Left forelimb (tissue), 1 donor: ENCODE results near the gene RIPK1.

ENCODE experiments used
- DNase-seq: peaks from one replicate; pipeline ENCODE4 v3.0.0-alpha.2; 2018; ENCODE audit warnings: low spot score

Gene RIPK1

DNA sequence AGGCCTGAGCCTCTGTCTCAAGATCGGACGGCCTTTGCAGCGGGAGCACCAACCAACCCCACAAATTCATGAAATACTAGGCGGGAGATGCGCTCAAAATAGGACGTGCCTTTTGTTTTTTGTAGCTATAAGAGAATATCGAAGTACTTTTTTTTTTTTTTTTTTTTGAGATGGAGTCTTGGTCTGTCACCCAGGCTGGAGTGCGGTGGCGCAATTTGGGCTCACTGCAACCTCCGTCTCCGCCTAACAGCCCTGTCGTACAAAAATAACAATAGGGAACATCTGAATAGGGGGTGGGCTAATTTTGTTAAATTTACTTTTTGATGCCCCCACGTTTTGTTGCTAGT is 94.9 kb downstream of the RIPK1 start:
- no peak for DNase-seq

DNA sequence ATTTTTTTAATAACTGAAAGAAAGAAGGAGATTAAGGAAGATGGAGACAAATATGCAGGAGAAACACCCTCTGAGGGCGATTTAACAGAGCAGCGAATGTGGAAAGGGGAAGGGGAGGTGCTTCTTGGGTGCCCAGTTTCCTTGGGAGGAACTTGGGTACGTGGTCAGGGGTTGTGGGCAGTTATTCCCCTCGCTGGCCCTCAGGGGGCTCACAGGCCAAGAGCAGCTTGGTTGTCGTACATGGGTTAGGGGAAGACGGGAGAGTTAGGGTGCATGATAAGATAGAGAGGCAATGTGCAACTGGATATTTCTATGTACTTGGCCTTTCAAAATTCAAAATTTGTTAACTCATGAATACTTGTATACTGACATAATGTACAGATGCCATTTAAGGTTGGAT is 96.1 kb downstream of the RIPK1 start:
- DNase-seq: no peak
